A673 (cell line): ENCODE data around the gene PARD3.

ENCODE experiments used
- EZH2 ChIP-seq: fragments of 200-600 bp; sonication (generic); IDR thresholded peaks from 2 replicates; pipeline ENCODE4 v1.6.1; 2017; ENCODE audit warnings: borderline replicate concordance, low read depth, mild to moderate bottlenecking, mixed read lengths, antibody characterized with exemption, low read length; ENCODE audit not compliant: poor library complexity, severe bottlenecking
- TF ChIP-seq, protein P1 (sequence below): fragments of 300-800, 200-600 bp; sonication (generic); conservative IDR thresholded peaks from 2 replicates; pipeline ENCODE4 v1.5.1; 2017; ENCODE audit warnings: low read depth, mild to moderate bottlenecking, antibody characterized with exemption, low read length, moderate library complexity, mixed read lengths

GRCh38 chr10:34854147-34854601 lies 39.1 kb upstream of the PARD3 start:
- TF ChIP-seq, protein P1, sequence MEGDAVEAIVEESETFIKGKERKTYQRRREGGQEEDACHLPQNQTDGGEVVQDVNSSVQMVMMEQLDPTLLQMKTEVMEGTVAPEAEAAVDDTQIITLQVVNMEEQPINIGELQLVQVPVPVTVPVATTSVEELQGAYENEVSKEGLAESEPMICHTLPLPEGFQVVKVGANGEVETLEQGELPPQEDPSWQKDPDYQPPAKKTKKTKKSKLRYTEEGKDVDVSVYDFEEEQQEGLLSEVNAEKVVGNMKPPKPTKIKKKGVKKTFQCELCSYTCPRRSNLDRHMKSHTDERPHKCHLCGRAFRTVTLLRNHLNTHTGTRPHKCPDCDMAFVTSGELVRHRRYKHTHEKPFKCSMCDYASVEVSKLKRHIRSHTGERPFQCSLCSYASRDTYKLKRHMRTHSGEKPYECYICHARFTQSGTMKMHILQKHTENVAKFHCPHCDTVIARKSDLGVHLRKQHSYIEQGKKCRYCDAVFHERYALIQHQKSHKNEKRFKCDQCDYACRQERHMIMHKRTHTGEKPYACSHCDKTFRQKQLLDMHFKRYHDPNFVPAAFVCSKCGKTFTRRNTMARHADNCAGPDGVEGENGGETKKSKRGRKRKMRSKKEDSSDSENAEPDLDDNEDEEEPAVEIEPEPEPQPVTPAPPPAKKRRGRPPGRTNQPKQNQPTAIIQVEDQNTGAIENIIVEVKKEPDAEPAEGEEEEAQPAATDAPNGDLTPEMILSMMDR = no peak
- TF ChIP-seq EZH2 = no peak
